Thyroid gland (tissue), 4 donors: ENCODE data around the gene SHROOM1. TPM values are rescaled to one million over a fixed set of nuclear protein-coding genes. Genes with fewer than 3 reads are reported as not detected.

Source experiments
- DNase-seq, 2 donors: peaks; one replicate each; pipeline ENCODE4 v3.0.0-alpha.2; 2019
- H3K27ac ChIP-seq, 3 donors: fragments of 200-600 bp; sonication (generic); 1 replicate in 2 of 3; 2 replicates in 1 of 3; pipeline ENCODE4 v1.5.1; 2016 to 2019; ENCODE audit warnings: mild to moderate bottlenecking in 1 of 3, moderate library complexity in 1 of 3
- H3K27me3 ChIP-seq: fragments of 200-600 bp; sonication (generic); one replicate; pipeline ENCODE4 v1.5.1; 2019
- H3K36me3 ChIP-seq, 2 donors: fragments of 200-600 bp; sonication (generic); one replicate each; pipeline ENCODE4 v1.5.1; 2016 to 2019
- H3K4me1 ChIP-seq, 2 donors: fragments of 200-600 bp; sonication (generic); one replicate each; pipeline ENCODE4 v1.5.1; 2017 to 2019
- H3K4me3 ChIP-seq, 3 donors: fragments of 200-600 bp; sonication (generic); replicated peaks in 1 of 3; 1 replicate in 2 of 3; 2 replicates in 1 of 3; pipeline ENCODE4 v1.5.1; 2016; ENCODE audit warnings: mild to moderate bottlenecking in 1 of 3
- H3K9me3 ChIP-seq: fragments of 200-600 bp; sonication (generic); one replicate; pipeline ENCODE4 v1.5.1; 2017
- CTCF ChIP-seq, 6 experiments: fragments of 200-600 bp in 3 of 6; fragments of 450-650 bp in 3 of 6; sonication (generic) in 3 of 6; IDR thresholded peaks; one replicate each; pipeline ENCODE4 v1.5.1; 2016 to 2019; ENCODE audit warnings: antibody characterized with exemption in 6 of 6, mild to moderate bottlenecking in 2 of 6, inconsistent platforms in 1 of 6, moderate library complexity in 1 of 6
- POLR2A ChIP-seq, 2 donors: fragments of 450-650 bp; IDR thresholded peaks; one replicate each; pipeline ENCODE4 v1.6.1; 2017; ENCODE audit warnings: antibody characterized with exemption in 2 of 2, mild to moderate bottlenecking in 2 of 2, moderate library complexity in 1 of 2
- WGBS, 2 donors: methylation state at CpG; one replicate each; pipeline ENCODE4 v1.1.5; 2017; 5-methylcytosine and 5-hydroxymethylcytosine counted together
- intact Hi-C: fragments of 100-400 bp; cut with DNase I; formaldehyde crosslinking; loops from one replicate; pipeline ENCODE4 v1.15.1; 2023
- total RNA-seq, 4 donors: library from RNA; depleted of rRNA; stranded (reverse); fragments of >200 nt; gene quantifications; one replicate each; pipeline ENCODE4 v1.2.3, GENCODE V29; 2016

SHROOM1 gene, protein sequence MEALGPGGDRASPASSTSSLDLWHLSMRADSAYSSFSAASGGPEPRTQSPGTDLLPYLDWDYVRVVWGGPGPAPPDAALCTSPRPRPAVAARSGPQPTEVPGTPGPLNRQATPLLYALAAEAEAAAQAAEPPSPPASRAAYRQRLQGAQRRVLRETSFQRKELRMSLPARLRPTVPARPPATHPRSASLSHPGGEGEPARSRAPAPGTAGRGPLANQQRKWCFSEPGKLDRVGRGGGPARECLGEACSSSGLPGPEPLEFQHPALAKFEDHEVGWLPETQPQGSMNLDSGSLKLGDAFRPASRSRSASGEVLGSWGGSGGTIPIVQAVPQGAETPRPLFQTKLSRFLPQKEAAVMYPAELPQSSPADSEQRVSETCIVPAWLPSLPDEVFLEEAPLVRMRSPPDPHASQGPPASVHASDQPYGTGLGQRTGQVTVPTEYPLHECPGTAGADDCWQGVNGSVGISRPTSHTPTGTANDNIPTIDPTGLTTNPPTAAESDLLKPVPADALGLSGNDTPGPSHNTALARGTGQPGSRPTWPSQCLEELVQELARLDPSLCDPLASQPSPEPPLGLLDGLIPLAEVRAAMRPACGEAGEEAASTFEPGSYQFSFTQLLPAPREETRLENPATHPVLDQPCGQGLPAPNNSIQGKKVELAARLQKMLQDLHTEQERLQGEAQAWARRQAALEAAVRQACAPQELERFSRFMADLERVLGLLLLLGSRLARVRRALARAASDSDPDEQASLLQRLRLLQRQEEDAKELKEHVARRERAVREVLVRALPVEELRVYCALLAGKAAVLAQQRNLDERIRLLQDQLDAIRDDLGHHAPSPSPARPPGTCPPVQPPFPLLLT
- 10 to 100 TPM in 3 of 4 donors, 1 to 10 TPM in 1; 7.6 to 21.4 (median 14.2) TPM for total RNA-seq

DNA sequence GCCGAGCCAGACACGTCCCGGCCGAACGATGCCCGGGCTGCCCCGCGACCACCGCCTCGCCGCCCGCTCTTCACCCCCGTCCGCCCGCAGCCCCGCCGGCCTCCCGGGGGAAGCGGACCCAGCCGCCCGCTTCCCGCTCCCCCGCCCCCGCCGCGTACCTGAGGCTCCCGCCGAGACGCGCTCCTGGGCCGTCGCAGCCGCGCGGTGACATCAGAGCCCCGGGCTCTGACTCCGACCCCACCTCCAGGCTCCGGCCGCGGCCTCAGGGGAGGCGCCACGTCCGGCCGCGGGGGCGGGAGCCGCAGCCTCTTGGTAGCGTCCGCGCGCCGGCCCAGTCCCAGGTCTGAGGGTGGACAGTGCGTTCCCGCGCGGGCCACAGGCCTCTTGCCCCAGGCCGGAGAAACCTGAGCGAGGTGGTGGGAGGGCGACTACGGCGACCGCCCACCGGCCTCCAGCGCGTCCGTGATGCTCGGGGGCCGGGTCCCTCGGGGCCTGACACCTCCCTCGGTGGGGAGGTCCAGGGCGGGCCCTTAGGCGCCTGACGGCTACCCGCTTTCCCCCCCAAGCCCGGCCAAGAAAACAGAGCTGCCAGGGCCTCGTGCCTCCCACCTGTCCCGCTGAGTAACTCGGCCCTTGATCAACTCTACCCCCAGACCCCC, at the start of gene SHROOM1:
SHROOM1 (minus strand) TSS at position 212 of the 659 bp plus-strand sequence. CDS start 4,507 bp downstream, outside the sequence.
- Histone ChIP-seq H3K27ac (peak within 1 kb of the TSS; percentile 11 to 84 (median 78)), H3K36me3 (no peaks in the 10 kb centered on the region), H3K27me3 (no peaks in the 10 kb centered on the region), H3K9me3 (no peaks in the 10 kb centered on the region), H3K4me1 (peaks cover 10 to 16% of the 10 kb centered on the region in 2 donors), H3K4me3 (peak within 1 kb of the TSS; percentile 63 to 84 (median 67))
- TF ChIP-seq POLR2A (IDR thresholded peaks at IDR 0.05) (peak in 1 of 2 donors; percentile 59), CTCF (IDR thresholded peaks at IDR 0.05) (no peak)
- peak; percentile 74 to 75 for DNase-seq
- intact Hi-C loops = no loop called here
- WGBS, 2 donors = 16 to 24% methylated on average over 8 to 10 of the region's 78 CpGs

GRCh38 chr5:132877938-132878337, 47.5 kb upstream of the SHROOM1 start:
- Histone ChIP-seq H3K27ac (no peak overlapping the region), H3K27me3 (no peaks in the 10 kb centered on the region), H3K4me1 (peaks cover 0 to 10% of the 10 kb centered on the region in 2 donors), H3K9me3 (no peaks in the 10 kb centered on the region), H3K36me3 (peaks cover 22 to 29% of the 10 kb centered on the region in 2 donors), H3K4me3 (no peak overlapping the region)
- TF ChIP-seq POLR2A (IDR thresholded peaks at IDR 0.05) = no peak
- TF ChIP-seq CTCF (IDR thresholded peaks at IDR 0.05) = no peak
- DNase-seq = peak; percentile 18 to 42
- WGBS, 2 donors = 54 to 62% methylated on average over 3 of the region's 3 CpGs
- intact Hi-C loops = no loop called here

DNA sequence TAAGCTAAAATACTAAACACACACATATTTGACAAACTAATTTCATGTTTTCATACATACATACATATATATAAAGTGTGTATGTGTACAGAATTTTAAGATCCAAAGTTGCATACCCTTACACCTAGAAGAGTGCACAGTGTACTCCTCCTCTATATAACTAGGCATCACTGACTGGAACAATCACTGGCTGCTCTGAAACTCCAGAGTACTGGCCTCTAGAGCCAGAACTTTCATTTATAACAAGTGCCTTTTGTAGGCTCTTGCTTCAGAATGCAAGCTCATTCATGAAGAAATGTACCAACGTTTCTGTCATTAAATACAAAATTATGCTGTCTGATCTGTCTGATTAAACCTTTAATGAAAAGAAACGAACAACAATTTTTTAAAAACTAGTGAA, 47.0 kb upstream of the SHROOM1 start:
- Histone ChIP-seq H3K9me3 (no peaks in the 10 kb centered on the region), H3K27me3 (no peaks in the 10 kb centered on the region), H3K4me1 (peaks cover 0 to 10% of the 10 kb centered on the region in 2 donors), H3K4me3 (no peak overlapping the region), H3K27ac (no peak overlapping the region), H3K36me3 (peaks cover 21 to 29% of the 10 kb centered on the region in 2 donors)
- WGBS, 2 donors = 64 to 72% methylated on average over 2 of the region's 2 CpGs
- no peak for DNase-seq
- intact Hi-C loops = no loop called here
- TF ChIP-seq POLR2A (IDR thresholded peaks at IDR 0.05) (no peak), CTCF (IDR thresholded peaks at IDR 0.05) (no peak)

DNA sequence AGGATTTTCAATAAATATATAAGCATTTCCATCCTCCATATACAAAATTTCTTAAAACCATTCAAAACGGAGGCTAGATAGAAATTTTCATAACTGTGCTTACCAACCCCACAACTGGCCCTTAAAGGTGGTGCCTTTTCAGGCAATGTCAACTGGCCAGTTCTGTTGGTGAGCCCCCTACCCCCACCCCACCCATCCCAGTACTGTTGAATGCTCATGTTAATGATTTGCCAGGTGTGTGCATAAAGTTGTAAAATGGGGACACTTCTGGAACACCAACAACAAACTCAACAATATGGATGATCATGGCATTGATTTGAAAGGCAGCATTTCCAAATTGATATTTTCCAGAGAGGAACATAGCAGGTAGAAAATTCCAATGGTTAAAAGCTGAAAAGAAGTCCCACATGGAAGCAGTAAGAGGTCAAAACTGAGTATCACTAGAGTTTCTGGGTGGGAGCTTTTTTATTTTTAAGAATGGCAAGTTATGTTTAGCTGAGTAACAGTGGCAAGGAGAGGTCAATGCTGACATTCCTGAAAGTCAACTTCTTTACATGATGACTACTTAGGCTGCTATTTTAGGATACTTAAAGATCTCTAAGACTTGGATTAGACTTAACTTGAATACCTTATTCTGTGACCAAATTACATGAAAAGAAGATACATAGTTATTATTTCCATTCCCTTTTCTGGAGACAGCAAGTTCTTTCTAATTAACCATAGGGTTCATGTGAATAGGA, 45.7 kb upstream of the SHROOM1 start:
- Histone ChIP-seq H3K27ac (no peak overlapping the region), H3K4me3 (no peak overlapping the region), H3K27me3 (no peaks in the 10 kb centered on the region), H3K9me3 (no peaks in the 10 kb centered on the region), H3K4me1 (peaks cover 0 to 10% of the 10 kb centered on the region in 2 donors), H3K36me3 (peaks cover 11 to 17% of the 10 kb centered on the region in 2 donors)
- intact Hi-C loops = no loop called here
- TF ChIP-seq CTCF (IDR thresholded peaks at IDR 0.05) (no peak), POLR2A (IDR thresholded peaks at IDR 0.05) (no peak)
- 87 to 98% methylated on average over 1 of the region's 1 CpG for WGBS, 2 donors
- DNase-seq = no peak
